ENCODE data around the gene CASQ1. TPM values are rescaled to one million over a fixed set of nuclear protein-coding genes. Genes with fewer than 3 reads are reported as not detected.

Gene CASQ1
- total RNA-seq, 1 donor from 2014 or later = 0.16 TPM

GRCh38 chr1:160237558-160237957 is 47.2 kb downstream of the CASQ1 start:
- H3K4me3 Mint-ChIP-seq = no peak overlapping the region
- no peak for TF ChIP-seq CTCF (IDR thresholded peaks at IDR 0.05; ENCODE audit: unreplicated experiment)
- no peak overlapping the region for H3K27ac Mint-ChIP-seq
- peaks cover 40% of the 10 kb centered on the region for H3K36me3 Mint-ChIP-seq
- H3K9me3 Mint-ChIP-seq = no peaks in the 10 kb centered on the region
- no peaks in the 10 kb centered on the region for H3K27me3 Mint-ChIP-seq (ENCODE audit: low read depth)
- H3K4me1 Mint-ChIP-seq = no peaks in the 10 kb centered on the region
- no peak for DNase-seq (ENCODE audit: low spot score in 2 of 2, unreplicated experiment in 2 of 2)

GRCh38 chr1:160238408-160238807 is 48.0 kb downstream of the CASQ1 start:
- peaks cover 40% of the 10 kb centered on the region for H3K36me3 Mint-ChIP-seq
- no peak overlapping the region for H3K4me3 Mint-ChIP-seq
- no peaks in the 10 kb centered on the region for H3K9me3 Mint-ChIP-seq
- TF ChIP-seq CTCF (IDR thresholded peaks at IDR 0.05; ENCODE audit: unreplicated experiment) = no peak
- no peak for DNase-seq (ENCODE audit: low spot score in 2 of 2, unreplicated experiment in 2 of 2)
- H3K27ac Mint-ChIP-seq = no peak overlapping the region
- no peaks in the 10 kb centered on the region for H3K4me1 Mint-ChIP-seq
- H3K27me3 Mint-ChIP-seq (ENCODE audit: low read depth) = no peaks in the 10 kb centered on the region

- Mint-ChIP-seq H3K27ac (peak overlapping the region; percentile 56), H3K36me3 (peaks cover 40% of the 10 kb centered on the region), H3K4me3 (no peak overlapping the region), H3K27me3 (ENCODE audit: low read depth) (no peaks in the 10 kb centered on the region), H3K9me3 (no peaks in the 10 kb centered on the region), H3K4me1 (peaks cover 1% of the 10 kb centered on the region)
- no peak for DNase-seq (ENCODE audit: low spot score in 2 of 2, unreplicated experiment in 2 of 2)
- TF ChIP-seq CTCF (IDR thresholded peaks at IDR 0.05; ENCODE audit: unreplicated experiment) = no peak
Observed at GRCh38 chr1:160239582-160240299, 49.4 kb downstream of the CASQ1 start.

GRCh38 chr1:160243767-160244166 is 53.4 kb downstream of the CASQ1 start:
- no peak for TF ChIP-seq CTCF (IDR thresholded peaks at IDR 0.05; ENCODE audit: unreplicated experiment)
- H3K9me3 Mint-ChIP-seq = no peaks in the 10 kb centered on the region
- H3K27me3 Mint-ChIP-seq (ENCODE audit: low read depth) = no peaks in the 10 kb centered on the region
- H3K4me3 Mint-ChIP-seq = no peak overlapping the region
- H3K4me1 Mint-ChIP-seq = peaks cover 23% of the 10 kb centered on the region
- peaks cover 27% of the 10 kb centered on the region for H3K36me3 Mint-ChIP-seq
- no peak overlapping the region for H3K27ac Mint-ChIP-seq
- DNase-seq (ENCODE audit: low spot score in 2 of 2, unreplicated experiment in 2 of 2) = no peak

- Mint-ChIP-seq H3K9me3 (no peaks in the 10 kb centered on the region), H3K4me1 (peaks cover 23% of the 10 kb centered on the region), H3K36me3 (peaks cover 23% of the 10 kb centered on the region), H3K4me3 (no peak overlapping the region), H3K27ac (no peak overlapping the region), H3K27me3 (ENCODE audit: low read depth) (no peaks in the 10 kb centered on the region)
- no peak for DNase-seq (ENCODE audit: low spot score in 2 of 2, unreplicated experiment in 2 of 2)
- no peak for TF ChIP-seq CTCF (IDR thresholded peaks at IDR 0.05; ENCODE audit: unreplicated experiment)
Observed at GRCh38 chr1:160244209-160244608, 53.8 kb downstream of the CASQ1 start.

Measured in mesothelial cell of epicardium (in vitro differentiated cells).